GM23338 (cell line): ENCODE data around the gene ANKRD6. TPM values are rescaled to one million over a fixed set of nuclear protein-coding genes. Genes with fewer than 3 reads are reported as not detected.

Experiments used
- ATAC-seq: fragments of 200-7000 bp; cut with Tn5 transposase; 3 replicates; pipeline ENCODE4 v1.9.1; 2020
- DNase-seq: peaks from one replicate; pipeline ENCODE4 v3.0.0-alpha.2; 2015; ENCODE audit warnings: low spot score
- H2AFZ ChIP-seq: fragments of 200-600 bp; sonication (generic); 2 replicates; pipeline ENCODE4 v1.8.0; 2016; ENCODE audit warnings: antibody characterized with exemption, mild to moderate bottlenecking, moderate library complexity
- H3F3A ChIP-seq: fragments of 200-600 bp; sonication (generic); replicated peaks from 2 replicates; pipeline ENCODE4 v1.8.0; 2017; ENCODE audit warnings: antibody characterized with exemption, mixed run types, low read depth
- H3K27ac ChIP-seq: fragments of 200-600 bp; sonication (generic); 2 replicates; pipeline ENCODE4 v1.6.1; 2016; ENCODE audit warnings: low read depth
- H3K27me3 ChIP-seq: fragments of 200-600 bp; sonication (generic); 2 replicates; pipeline ENCODE4 v1.8.0; 2016; ENCODE audit warnings: mild to moderate bottlenecking, mixed run types, moderate library complexity; ENCODE audit not compliant: insufficient read depth
- H3K36me3 ChIP-seq: fragments of 200-600 bp; sonication (generic); 2 replicates; pipeline ENCODE4 v1.8.0; 2016; ENCODE audit warnings: mild to moderate bottlenecking; ENCODE audit not compliant: insufficient read depth
- H3K4me1 ChIP-seq: fragments of 200-600 bp; sonication (generic); 2 replicates; pipeline ENCODE4 v1.8.0; 2016; ENCODE audit warnings: mild to moderate bottlenecking, moderate library complexity; ENCODE audit not compliant: insufficient read depth
- H3K4me2 ChIP-seq: fragments of 200-600 bp; sonication (generic); 2 replicates; pipeline ENCODE4 v1.7.1; 2017; ENCODE audit warnings: mixed run types
- H3K4me3 ChIP-seq: fragments of 200-600 bp; sonication (generic); 2 replicates; pipeline ENCODE4 v1.6.1; 2016; ENCODE audit warnings: mixed run types
- H3K79me2 ChIP-seq: fragments of 200-600 bp; sonication (generic); replicated peaks from 2 replicates; pipeline ENCODE4 v1.8.0; 2017; ENCODE audit warnings: mild to moderate bottlenecking; ENCODE audit not compliant: insufficient read depth
- H3K9me2 ChIP-seq: fragments of 200-600 bp; sonication (generic); 2 replicates; pipeline ENCODE4 v1.8.0; 2017; ENCODE audit not compliant: insufficient read depth
- H4K20me1 ChIP-seq: fragments of 200-600 bp; sonication (generic); replicated peaks from 2 replicates; pipeline ENCODE4 v1.8.0; 2017; ENCODE audit warnings: mild to moderate bottlenecking; ENCODE audit not compliant: insufficient read depth
- H3K27ac Mint-ChIP-seq: 2 replicates; pipeline ENCODE4 v1.8.0; 2020; ENCODE audit warnings: inconsistent platforms, mild to moderate bottlenecking, moderate library complexity, mixed read lengths
- H3K27me3 Mint-ChIP-seq: 3 replicates; pipeline ENCODE4 v1.8.0; 2022; ENCODE audit warnings: low read depth, mild to moderate bottlenecking, moderate library complexity, mixed read lengths, inconsistent platforms; ENCODE audit not compliant: insufficient read depth, poor library complexity
- H3K36me3 Mint-ChIP-seq: 3 replicates; pipeline ENCODE4 v1.8.0; 2021; ENCODE audit warnings: low read depth, mild to moderate bottlenecking, inconsistent platforms, moderate library complexity, mixed read lengths
- H3K4me1 Mint-ChIP-seq: 3 replicates; pipeline ENCODE4 v1.8.0; 2020; ENCODE audit warnings: mild to moderate bottlenecking, inconsistent platforms, mixed read lengths
- H3K4me3 Mint-ChIP-seq: 3 replicates; pipeline ENCODE4 v1.8.0; 2021; ENCODE audit warnings: moderate library complexity, mild to moderate bottlenecking, inconsistent platforms, mixed read lengths
- H3K9me3 Mint-ChIP-seq: 3 replicates; pipeline ENCODE4 v1.8.0; 2020; ENCODE audit warnings: moderate library complexity, mild to moderate bottlenecking, inconsistent platforms, mixed read lengths
- CREB1 ChIP-seq: fragments of 250-450 bp; sonication (Bioruptor Pico); IDR thresholded peaks from 2 replicates; pipeline ENCODE4 v1.5.0; 2020; ENCODE audit warnings: low read depth, mild to moderate bottlenecking, moderate library complexity
- ETS1 ChIP-seq: IDR thresholded peaks from 2 replicates; pipeline ENCODE4 v1.6.1; 2016; ENCODE audit warnings: antibody characterized with exemption
- JUNB ChIP-seq: IDR thresholded peaks from one replicate; pipeline ENCODE4 v1.6.1; 2016; ENCODE audit warnings: antibody characterized with exemption; ENCODE audit not compliant: unreplicated experiment
- POLR2AphosphoS5 ChIP-seq: IDR thresholded peaks from 2 replicates; pipeline ENCODE4 v1.6.1; 2016; ENCODE audit warnings: antibody characterized with exemption, low read depth
- REST ChIP-seq: IDR thresholded peaks from one replicate; pipeline ENCODE4 v1.6.1; 2018; ENCODE audit warnings: antibody characterized with exemption; ENCODE audit not compliant: unreplicated experiment
- ZNF114 ChIP-seq: fragments of 250-450 bp; sonication (Bioruptor Pico); IDR thresholded peaks from 2 replicates; pipeline ENCODE4 v1.5.0; 2020; ENCODE audit warnings: mild to moderate bottlenecking, moderate library complexity
- ZNF331 ChIP-seq: fragments of 250-450 bp; sonication (Bioruptor Pico); IDR thresholded peaks from 2 replicates; pipeline ENCODE4 v1.5.0; 2020; ENCODE audit warnings: low read depth, mild to moderate bottlenecking, moderate library complexity
- polyA plus RNA-seq: library from polyadenylated mRNA; unstranded; fragments of >200 nt; fragmentation: Nextera tagmentation; extraction: Ambion mirVana; gene quantifications from 2 replicates; pipeline ENCODE4 v1.2.1, GENCODE V29; 2016
- total RNA-seq: library from RNA; depleted of rRNA; stranded (reverse); fragments of >200 nt; shearing (Covaris generic); gene quantifications from 2 replicates; pipeline ENCODE4 v1.2.3, GENCODE V29; 2014
- TF ChIP-seq, protein P1 (sequence below), 2 experiments: fragments of 200-600 bp in 1 of 2; sonication (generic) in 1 of 2; conservative IDR thresholded peaks; 2 replicates each; pipeline versions ENCODE4 v1.5.1 to v1.6.1; 2016 to 2017; ENCODE audit warnings: antibody characterized with exemption in 2 of 2, low read depth in 2 of 2, mild to moderate bottlenecking in 2 of 2, moderate library complexity in 1 of 2

Gene ANKRD6
- total and polyA plus RNA-seq, 2 experiments from 2014 or later = 3.2 to 9.2 TPM

GRCh38 chr6:89454300-89454699 is 21.3 kb downstream of the ANKRD6 start (continued):
- TF ChIP-seq CREB1 (CRISPR knock-in tag) (no peak), ZNF114 (CRISPR knock-in tag) (no peak), ZNF331 (no peak), POLR2AphosphoS5 (no peak)
- TF ChIP-seq, protein P1, sequence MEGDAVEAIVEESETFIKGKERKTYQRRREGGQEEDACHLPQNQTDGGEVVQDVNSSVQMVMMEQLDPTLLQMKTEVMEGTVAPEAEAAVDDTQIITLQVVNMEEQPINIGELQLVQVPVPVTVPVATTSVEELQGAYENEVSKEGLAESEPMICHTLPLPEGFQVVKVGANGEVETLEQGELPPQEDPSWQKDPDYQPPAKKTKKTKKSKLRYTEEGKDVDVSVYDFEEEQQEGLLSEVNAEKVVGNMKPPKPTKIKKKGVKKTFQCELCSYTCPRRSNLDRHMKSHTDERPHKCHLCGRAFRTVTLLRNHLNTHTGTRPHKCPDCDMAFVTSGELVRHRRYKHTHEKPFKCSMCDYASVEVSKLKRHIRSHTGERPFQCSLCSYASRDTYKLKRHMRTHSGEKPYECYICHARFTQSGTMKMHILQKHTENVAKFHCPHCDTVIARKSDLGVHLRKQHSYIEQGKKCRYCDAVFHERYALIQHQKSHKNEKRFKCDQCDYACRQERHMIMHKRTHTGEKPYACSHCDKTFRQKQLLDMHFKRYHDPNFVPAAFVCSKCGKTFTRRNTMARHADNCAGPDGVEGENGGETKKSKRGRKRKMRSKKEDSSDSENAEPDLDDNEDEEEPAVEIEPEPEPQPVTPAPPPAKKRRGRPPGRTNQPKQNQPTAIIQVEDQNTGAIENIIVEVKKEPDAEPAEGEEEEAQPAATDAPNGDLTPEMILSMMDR (conservative IDR thresholded peaks at IDR 0.05; ENCODE audit: low read depth in 2 of 2) = no peak

GRCh38 chr6:89458704-89459103 is 25.8 kb downstream of the ANKRD6 start:
- Mint-ChIP-seq H3K27me3 (peaks cover 1% of the 10 kb centered on the region), H3K9me3 (no peaks in the 10 kb centered on the region), H3K36me3 (no peaks in the 10 kb centered on the region), H3K4me3 (no peak overlapping the region), H3K27ac (no peak overlapping the region), H3K4me1 (peaks cover 4% of the 10 kb centered on the region; the same call in 2 of the 3 replicates)
- no peaks in the 10 kb centered on the region for H3K79me2 ChIP-seq
- H3K27ac ChIP-seq = no peak overlapping the region
- H3K4me1 ChIP-seq = no peaks in the 10 kb centered on the region
- H3K4me3 ChIP-seq = no peak overlapping the region
- no peaks in the 10 kb centered on the region for H3K27me3 ChIP-seq
- no peak overlapping the region for H2AFZ ChIP-seq
- H4K20me1 ChIP-seq = no peaks in the 10 kb centered on the region; the same call in 1 of the 2 replicates
- peak; percentile 30 for DNase-seq
- no peak for TF ChIP-seq CREB1 (CRISPR knock-in tag)
- TF ChIP-seq JUNB = no peak
- TF ChIP-seq ETS1 = no peak
- peak; percentile 75 for TF ChIP-seq REST
- peak; percentile 52; the same call in 2 of the 3 replicates for ATAC-seq
- no peaks in the 10 kb centered on the region; the same call in 1 of the 2 replicates for H3K9me2 ChIP-seq
- no peak overlapping the region for H3K4me2 ChIP-seq
- no peaks in the 10 kb centered on the region for H3F3A ChIP-seq
- H3K36me3 ChIP-seq = no peaks in the 10 kb centered on the region
